Measurements from ENCODE around the gene DUSP9. TPM values are rescaled to one million over a fixed set of nuclear protein-coding genes. Genes with fewer than 3 reads are reported as not detected.

The DUSP9 gene, protein sequence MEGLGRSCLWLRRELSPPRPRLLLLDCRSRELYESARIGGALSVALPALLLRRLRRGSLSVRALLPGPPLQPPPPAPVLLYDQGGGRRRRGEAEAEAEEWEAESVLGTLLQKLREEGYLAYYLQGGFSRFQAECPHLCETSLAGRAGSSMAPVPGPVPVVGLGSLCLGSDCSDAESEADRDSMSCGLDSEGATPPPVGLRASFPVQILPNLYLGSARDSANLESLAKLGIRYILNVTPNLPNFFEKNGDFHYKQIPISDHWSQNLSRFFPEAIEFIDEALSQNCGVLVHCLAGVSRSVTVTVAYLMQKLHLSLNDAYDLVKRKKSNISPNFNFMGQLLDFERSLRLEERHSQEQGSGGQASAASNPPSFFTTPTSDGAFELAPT
- total RNA-seq: 0.11 TPM in 1 of 2 replicates, not detected in the other

DNA sequence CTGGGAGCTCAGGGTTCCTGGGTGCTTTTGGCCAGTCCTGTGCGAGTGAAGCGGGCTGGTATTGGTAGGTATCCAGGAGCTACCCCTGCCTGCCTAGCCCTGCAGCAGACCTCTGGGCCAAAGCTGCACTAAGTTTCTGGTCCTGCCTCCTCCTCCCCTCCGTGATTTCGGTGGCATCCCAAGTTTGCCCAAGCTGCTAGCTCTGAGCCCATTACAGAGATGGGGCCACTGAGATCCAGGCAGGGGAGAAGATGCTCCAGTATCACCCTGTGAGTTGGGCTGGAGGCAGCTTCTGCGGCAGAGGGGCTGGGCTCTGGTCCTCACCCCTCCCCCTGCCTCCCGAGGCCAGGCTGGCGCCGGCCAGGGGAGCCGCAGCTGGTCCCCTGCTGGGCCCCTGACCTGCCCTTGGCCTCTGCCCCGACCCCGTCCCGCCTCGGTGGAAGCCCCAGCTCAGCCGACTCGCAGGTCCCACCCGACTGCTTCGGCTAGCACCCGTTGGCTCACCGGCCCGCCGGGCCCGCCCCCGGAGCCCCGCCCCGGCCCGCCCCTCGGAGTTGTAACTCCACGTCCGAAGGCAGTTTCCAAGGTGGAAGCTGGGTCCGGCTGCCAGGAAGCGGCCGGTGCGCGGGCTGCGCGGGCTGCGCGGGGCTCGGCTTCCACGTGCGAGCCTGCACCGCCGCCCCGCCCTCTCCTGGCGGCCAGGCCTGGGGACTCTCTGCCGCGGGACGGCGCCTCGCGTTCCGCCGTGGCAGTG lies at the start of gene DUSP9:
Gene DUSP9 (plus strand): TSS at position 584 of the 754 bp plus-strand sequence. CDS start 751 bp downstream, outside the sequence.

DNA sequence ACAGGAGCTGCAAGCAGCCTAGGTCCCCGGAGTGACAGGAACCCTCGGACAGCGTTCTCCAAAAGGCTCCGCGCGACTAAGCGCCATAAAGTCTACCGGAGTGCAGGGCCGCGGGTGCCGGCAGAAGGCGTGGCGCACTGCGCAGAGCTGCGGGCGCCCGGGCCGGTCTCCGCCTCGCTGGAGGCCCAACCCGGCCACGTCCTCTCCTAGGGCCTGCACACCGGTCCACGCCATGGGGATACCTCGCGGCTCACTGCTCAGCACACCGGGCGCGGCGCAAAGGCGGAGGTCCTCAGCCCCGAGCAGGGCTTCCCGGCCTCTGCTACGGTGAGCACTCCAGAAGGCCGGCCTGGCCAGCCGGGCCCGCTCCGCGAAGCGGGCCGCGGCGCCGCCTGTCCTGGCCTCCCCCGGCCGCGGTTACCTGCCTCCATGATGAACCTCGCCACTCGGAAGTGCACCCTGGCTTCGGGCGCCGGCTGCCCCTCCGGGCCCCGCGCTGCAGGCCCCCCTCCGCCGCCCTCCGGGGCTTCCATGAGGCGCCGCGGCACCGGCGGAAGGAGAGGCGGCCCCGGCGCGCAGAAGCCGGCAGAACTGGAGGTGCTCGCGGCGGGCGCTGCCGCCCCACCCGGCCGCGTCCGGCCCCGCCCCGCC lies 48.3 kb upstream of the DUSP9 start, which contains the start of gene CCNQ:
Gene CCNQ (minus strand): TSS at position 599 of the 651 bp plus-strand sequence. CDS start 66 bp downstream, at position 533.

DNA sequence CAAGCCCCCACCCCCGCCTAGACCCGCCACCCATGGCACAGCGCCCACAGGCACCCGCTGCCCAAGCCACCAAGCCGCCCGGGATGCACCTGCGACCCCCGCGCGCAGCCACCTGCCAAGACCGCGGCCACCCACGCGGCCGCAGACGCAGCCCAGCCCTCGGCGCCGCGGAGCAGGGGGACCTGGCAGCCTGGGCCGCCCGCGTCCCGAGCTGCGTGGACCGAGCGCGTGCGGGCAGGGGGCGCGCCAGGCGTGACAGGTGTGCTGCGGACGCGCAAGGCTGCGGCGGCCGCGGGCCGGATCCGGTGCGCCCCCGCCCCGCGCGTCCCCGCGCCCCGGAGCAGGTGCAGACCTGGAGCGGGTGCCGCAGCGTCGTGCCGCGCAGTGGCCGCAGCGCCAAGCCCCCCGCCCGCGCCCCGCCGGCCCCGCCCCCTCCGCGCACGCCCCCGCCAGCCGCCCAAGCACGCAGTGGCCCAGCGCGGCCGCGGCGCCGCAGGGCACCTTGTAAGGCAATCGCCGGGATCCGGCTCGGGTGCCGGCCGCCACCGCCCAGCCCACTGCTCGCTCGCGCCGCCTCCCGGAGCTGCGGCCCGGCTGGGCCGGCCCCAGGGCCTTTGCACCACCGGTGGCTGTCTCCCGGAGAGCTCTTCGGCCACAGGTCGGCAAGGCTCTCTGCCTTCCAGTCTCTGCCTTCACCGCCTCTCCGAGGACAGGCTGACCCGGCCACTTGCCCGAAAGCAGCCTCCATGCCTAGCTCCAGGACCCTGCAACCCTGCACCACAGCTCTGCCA lies 26.6 kb downstream of the DUSP9 start, which contains the start of gene PNCK:
Gene PNCK (minus strand): TSS at position 386 of the 791 bp plus-strand sequence. CDS start 737 bp downstream, outside the sequence.

GRCh38 chrX:153687121-153688039 lies 40.4 kb downstream of the DUSP9 start, which contains the start of gene SLC6A8:
TSS of gene SLC6A8 (plus strand) at chrX:153687926. CDS start at chrX:153688575, 649 bp downstream.

Other genes starting within 250 kb of the DUSP9 start
- gene PNMA6E, start 245.9 kb upstream of the DUSP9 start, total RNA-seq: not detected in 2 replicates
- gene ZFP92, start 235.7 kb upstream of the DUSP9 start, total RNA-seq: 0.33 and 0.50 TPM in 2 replicates
- 1.9 and 2.4 TPM in 2 replicates for gene TREX2, start 201.1 kb upstream of the DUSP9 start, total RNA-seq
- 19.6 and 32.5 TPM in 2 replicates for gene HAUS7, start 176.6 kb upstream of the DUSP9 start, total RNA-seq
- gene BGN, start 152.2 kb upstream of the DUSP9 start, total RNA-seq: 9.0 and 27.9 TPM in 2 replicates
- under 0.01 TPM in 1 of 2 replicates, not detected in the other for gene ATP2B3, start 129.6 kb upstream of the DUSP9 start, total RNA-seq
- gene CCNQ, start 48.1 kb upstream of the DUSP9 start, total RNA-seq: 31.7 and 47.8 TPM in 2 replicates
- 1.2 TPM in 1 of 2 replicates, not detected in the other for gene PNCK, start 26.6 kb downstream of the DUSP9 start, total RNA-seq
- 7.0 and 19.5 TPM in 2 replicates for gene SLC6A8, start 40.7 kb downstream of the DUSP9 start, total RNA-seq
- gene BCAP31, start 77.2 kb downstream of the DUSP9 start, total RNA-seq: 174 and 188 TPM in 2 replicates
- gene ABCD1, start 77.7 kb downstream of the DUSP9 start, total RNA-seq: 9.6 and 11.0 TPM in 2 replicates
- gene PLXNB3, start 117.0 kb downstream of the DUSP9 start, total RNA-seq: 5.5 and 8.1 TPM in 2 replicates
- 0.44 and 1.7 TPM in 2 replicates for gene SRPK3, start 133.8 kb downstream of the DUSP9 start, total RNA-seq
- gene IDH3G, start 147.2 kb downstream of the DUSP9 start, total RNA-seq: 50.4 and 60.0 TPM in 2 replicates
- gene SSR4, start 147.5 kb downstream of the DUSP9 start, total RNA-seq: 50.1 and 101 TPM in 2 replicates
- 0.12 and 0.22 TPM in 2 replicates for gene PDZD4, start 183.3 kb downstream of the DUSP9 start, total RNA-seq
- 2.7 and 5.5 TPM in 2 replicates for gene L1CAM, start 239.0 kb downstream of the DUSP9 start, total RNA-seq